ENCODE data around the gene GPSM3. TPM values are rescaled to one million over a fixed set of nuclear protein-coding genes. Genes with fewer than 3 reads are reported as not detected.
A peak's percentile ranks its signal among the peaks of the same experiment; 100 is the strongest.

The GPSM3 gene
- total and polyA plus RNA-seq, 2 experiments from 2014 or later = 4.7 to 5.9 TPM

GRCh38 chr6:32148289-32149091 lies 44.0 kb downstream of the GPSM3 start:
- H3K9me3 Mint-ChIP-seq = no peaks in the 10 kb centered on the region; the same call in 2 of the 3 replicates
- Histone ChIP-seq H3K36me3 (ENCODE audit: insufficient read depth) (no peaks in the 10 kb centered on the region), H3F3A (replicated peaks; ENCODE audit: low read depth) (peaks cover 9% of the 10 kb centered on the region), H3K79me2 (replicated peaks; ENCODE audit: insufficient read depth) (no peaks in the 10 kb centered on the region), H3K4me1 (ENCODE audit: insufficient read depth) (peaks cover 41% of the 10 kb centered on the region), H3K27ac (ENCODE audit: low read depth) (peak overlapping the region; percentile 36; the same call in 1 of the 2 replicates), H3K4me3 (peak overlapping the region; percentile 100), H3K9me2 (ENCODE audit: insufficient read depth) (no peaks in the 10 kb centered on the region; the same call in 1 of the 2 replicates), H2AFZ (peak overlapping the region; percentile 92), H3K27me3 (ENCODE audit: insufficient read depth) (peaks cover 44% of the 10 kb centered on the region), H4K20me1 (replicated peaks; ENCODE audit: insufficient read depth) (0 out of 2 replicates have a peak, but pooled peaks cover 5% of the 10 kb centered on the region), H3K4me2 (peak overlapping the region; percentile 97)
- DNase-seq (ENCODE audit: low spot score) (peak; percentile 96), ATAC-seq (peak; percentile 61)
- peaks cover 39% of the 10 kb centered on the region for H3K27me3 Mint-ChIP-seq (ENCODE audit: insufficient read depth, low read depth, poor library complexity)
- TF ChIP-seq STAT1 (IDR thresholded peaks at IDR 0.05; ENCODE audit: unreplicated experiment) (no peak), POLR2AphosphoS5 (IDR thresholded peaks at IDR 0.05; ENCODE audit: low read depth) (peak; percentile 61), ZNF462 (CRISPR knock-in tag; IDR thresholded peaks at IDR 0.05) (no peak), EZH2 (IDR thresholded peaks at IDR 0.05; ENCODE audit: low read depth, unreplicated experiment) (peak; percentile 35), NANOG (IDR thresholded peaks at IDR 0.05; ENCODE audit: borderline replicate concordance) (no peak), ZNF114 (CRISPR knock-in tag; IDR thresholded peaks at IDR 0.05) (no peak), JUNB (IDR thresholded peaks at IDR 0.05; ENCODE audit: unreplicated experiment) (no peak), REST (IDR thresholded peaks at IDR 0.05; ENCODE audit: unreplicated experiment) (no peak), ZNF331 (CRISPR knock-in tag; IDR thresholded peaks at IDR 0.05; ENCODE audit: low read depth) (no peak), CREB1 (CRISPR knock-in tag; IDR thresholded peaks at IDR 0.05; ENCODE audit: low read depth) (no peak), EZH2phosphoT487 (IDR thresholded peaks at IDR 0.05; ENCODE audit: unreplicated experiment) (no peak)
- TF ChIP-seq, protein P1, sequence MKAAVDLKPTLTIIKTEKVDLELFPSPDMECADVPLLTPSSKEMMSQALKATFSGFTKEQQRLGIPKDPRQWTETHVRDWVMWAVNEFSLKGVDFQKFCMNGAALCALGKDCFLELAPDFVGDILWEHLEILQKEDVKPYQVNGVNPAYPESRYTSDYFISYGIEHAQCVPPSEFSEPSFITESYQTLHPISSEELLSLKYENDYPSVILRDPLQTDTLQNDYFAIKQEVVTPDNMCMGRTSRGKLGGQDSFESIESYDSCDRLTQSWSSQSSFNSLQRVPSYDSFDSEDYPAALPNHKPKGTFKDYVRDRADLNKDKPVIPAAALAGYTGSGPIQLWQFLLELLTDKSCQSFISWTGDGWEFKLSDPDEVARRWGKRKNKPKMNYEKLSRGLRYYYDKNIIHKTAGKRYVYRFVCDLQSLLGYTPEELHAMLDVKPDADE (IDR thresholded peaks at IDR 0.05) = 0 out of 2 replicates have a peak, but pooled peaks have one; percentile 21
- TF ChIP-seq, protein P2, sequence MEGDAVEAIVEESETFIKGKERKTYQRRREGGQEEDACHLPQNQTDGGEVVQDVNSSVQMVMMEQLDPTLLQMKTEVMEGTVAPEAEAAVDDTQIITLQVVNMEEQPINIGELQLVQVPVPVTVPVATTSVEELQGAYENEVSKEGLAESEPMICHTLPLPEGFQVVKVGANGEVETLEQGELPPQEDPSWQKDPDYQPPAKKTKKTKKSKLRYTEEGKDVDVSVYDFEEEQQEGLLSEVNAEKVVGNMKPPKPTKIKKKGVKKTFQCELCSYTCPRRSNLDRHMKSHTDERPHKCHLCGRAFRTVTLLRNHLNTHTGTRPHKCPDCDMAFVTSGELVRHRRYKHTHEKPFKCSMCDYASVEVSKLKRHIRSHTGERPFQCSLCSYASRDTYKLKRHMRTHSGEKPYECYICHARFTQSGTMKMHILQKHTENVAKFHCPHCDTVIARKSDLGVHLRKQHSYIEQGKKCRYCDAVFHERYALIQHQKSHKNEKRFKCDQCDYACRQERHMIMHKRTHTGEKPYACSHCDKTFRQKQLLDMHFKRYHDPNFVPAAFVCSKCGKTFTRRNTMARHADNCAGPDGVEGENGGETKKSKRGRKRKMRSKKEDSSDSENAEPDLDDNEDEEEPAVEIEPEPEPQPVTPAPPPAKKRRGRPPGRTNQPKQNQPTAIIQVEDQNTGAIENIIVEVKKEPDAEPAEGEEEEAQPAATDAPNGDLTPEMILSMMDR (conservative IDR thresholded peaks at IDR 0.05; ENCODE audit: low read depth in 2 of 2) = peak; percentile 71
- H3K27ac Mint-ChIP-seq = peak overlapping the region; percentile 48
- no peaks in the 10 kb centered on the region for H3K36me3 Mint-ChIP-seq (ENCODE audit: low read depth)
- peak overlapping the region; percentile 92 for H3K4me3 Mint-ChIP-seq
- H3K4me1 Mint-ChIP-seq = peaks cover 57% of the 10 kb centered on the region
